AG09319 (cell line): ENCODE measurements around the gene PREX1.

Source experiments
- DNase-seq: peaks from one replicate; pipeline ENCODE4 v3.0.0-alpha.2; 2010; ENCODE audit warnings: low read depth; ENCODE audit errors: extremely low read depth
- TF ChIP-seq, protein P1 (sequence below): IDR thresholded peaks from 2 replicates; pipeline ENCODE4 v1.5.1; 2011; ENCODE audit warnings: low read depth, mild to moderate bottlenecking, inconsistent platforms, low read length, moderate library complexity

The PREX1 gene

DNA sequence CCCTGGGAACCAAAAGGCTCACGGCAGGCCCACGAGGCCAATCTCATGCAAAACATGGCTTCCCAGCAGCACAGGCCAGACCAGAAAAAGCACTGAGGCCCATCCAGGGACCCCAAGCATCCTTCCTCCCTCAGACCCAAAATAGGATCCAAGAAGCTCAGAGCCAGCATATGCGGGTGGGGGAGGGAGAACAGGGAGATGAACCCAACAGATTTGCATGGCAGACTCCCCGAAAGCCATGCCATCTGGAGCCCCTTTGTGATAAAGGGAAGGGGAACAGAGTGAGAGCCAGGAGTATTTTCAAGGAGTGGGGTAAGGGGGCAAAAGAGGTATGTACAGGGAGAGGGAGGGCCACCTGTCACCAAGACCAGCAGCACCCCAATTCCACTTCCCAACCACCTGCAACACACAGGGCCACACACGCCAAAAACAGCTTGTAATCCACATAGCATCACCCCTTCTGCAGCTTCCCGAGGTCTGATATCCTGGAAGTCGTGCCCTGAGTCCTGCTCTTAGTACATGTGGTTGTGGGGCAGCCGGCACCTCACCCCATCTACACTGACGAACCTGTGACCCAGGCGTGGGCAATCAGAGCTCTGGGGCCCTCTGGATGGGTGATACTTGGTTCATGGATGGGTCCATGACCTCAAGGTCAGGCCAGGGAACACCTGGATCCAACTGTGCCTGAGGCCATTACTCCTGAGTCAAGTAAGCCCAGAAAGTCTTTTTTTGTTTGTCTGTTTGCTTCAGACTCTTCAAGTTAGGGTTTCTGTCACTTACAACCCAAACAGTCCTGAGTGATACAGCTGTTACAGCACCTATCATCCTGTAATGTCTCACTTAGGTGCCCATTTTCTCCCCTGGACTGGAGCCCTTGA is 24.4 kb downstream of the PREX1 start:
- no peak for DNase-seq
- TF ChIP-seq, protein P1, sequence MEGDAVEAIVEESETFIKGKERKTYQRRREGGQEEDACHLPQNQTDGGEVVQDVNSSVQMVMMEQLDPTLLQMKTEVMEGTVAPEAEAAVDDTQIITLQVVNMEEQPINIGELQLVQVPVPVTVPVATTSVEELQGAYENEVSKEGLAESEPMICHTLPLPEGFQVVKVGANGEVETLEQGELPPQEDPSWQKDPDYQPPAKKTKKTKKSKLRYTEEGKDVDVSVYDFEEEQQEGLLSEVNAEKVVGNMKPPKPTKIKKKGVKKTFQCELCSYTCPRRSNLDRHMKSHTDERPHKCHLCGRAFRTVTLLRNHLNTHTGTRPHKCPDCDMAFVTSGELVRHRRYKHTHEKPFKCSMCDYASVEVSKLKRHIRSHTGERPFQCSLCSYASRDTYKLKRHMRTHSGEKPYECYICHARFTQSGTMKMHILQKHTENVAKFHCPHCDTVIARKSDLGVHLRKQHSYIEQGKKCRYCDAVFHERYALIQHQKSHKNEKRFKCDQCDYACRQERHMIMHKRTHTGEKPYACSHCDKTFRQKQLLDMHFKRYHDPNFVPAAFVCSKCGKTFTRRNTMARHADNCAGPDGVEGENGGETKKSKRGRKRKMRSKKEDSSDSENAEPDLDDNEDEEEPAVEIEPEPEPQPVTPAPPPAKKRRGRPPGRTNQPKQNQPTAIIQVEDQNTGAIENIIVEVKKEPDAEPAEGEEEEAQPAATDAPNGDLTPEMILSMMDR: no peak

DNA sequence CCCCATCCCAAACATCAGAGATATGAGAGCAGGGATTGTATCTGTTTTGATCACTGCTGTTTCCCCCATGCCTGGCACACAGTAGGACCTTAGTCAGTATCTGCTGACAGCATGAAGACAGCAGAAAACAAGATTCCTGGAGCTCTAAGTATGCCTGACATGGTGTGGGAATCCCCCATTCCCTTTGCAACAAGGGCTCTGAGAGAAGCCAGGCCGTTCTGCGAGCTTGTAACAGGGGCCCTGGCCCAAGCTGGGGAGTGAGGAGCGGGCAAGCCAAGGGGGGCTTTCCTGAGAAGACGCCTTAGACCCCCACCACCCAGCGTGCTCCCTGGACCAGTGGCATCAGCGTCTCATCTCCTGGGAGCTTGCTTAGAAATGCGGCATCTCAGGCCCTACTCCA is 25.2 kb downstream of the PREX1 start:
- no peak for DNase-seq
- TF ChIP-seq, protein P1: no peak

DNA sequence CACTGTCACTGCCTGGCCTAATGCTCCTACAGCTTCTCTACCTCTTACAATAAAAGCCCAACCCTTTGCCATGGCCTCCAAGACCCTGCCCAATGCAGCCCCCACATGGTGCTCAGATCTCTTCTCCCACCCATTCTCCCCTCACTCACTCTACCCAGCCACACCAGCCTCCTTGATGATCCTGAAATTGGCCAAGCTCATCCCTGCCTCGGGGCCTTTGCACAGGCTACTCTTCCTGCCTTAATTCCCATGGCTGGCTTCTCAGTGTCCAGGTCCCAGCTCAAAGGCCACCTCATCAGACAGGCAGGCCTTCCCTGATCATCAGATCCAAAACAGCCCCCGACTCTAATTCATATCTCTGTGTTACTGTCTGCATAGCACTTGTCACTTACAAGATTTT is 25.6 kb downstream of the PREX1 start:
- DNase-seq: no peak

DNA sequence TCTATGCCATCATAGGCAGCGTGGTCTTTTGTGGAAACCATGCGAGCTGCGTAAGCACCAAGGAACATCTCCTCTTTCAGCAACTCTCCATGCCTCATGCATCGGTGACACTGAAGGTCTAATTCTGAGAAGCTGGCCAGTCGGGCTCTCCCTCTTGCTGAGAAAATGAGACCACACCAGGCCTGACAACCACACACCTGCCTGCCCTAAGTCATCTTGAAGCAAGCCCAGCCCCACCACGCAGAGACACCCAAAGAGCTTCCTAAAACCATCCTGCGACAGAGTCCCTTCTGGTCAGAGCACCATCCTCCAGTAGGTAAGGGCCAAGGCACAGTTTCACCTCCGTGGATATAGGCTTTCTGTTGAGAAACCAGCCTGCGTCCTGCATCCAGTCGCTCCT is 26.6 kb downstream of the PREX1 start:
- TF ChIP-seq, protein P1: no peak

More for the DNA sequence above, 25.6 kb downstream of the PREX1 start:
- TF ChIP-seq, protein P1: no peak

DNA sequence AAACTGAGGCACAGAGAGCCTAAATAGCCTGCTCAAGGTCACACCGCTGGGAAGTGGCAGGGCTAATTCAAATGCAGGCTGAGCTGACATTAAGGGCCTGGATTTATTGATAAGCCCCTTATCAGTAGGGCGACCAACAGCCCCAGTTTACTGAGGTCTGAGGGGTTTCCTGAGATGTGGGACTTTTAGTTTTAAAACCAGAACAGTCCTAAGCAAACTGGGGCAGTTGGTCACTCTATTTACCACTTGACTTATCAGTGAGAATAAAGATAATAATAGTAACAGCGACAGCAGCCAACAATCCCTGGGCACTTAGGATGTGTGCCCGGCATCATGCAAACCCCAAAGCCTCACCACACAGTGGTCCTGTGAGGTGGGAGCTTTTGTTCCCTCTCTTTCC is 27.6 kb downstream of the PREX1 start:
- TF ChIP-seq, protein P1: no peak
- DNase-seq: no peak

More for the DNA sequence above, 26.6 kb downstream of the PREX1 start:
- DNase-seq: no peak

GRCh38 chr20:48799328-48800105 is 28.3 kb downstream of the PREX1 start:
- TF ChIP-seq, protein P1: no peak
- no peak for DNase-seq
